Measurements from ENCODE around the gene GRHL1.

- TF ChIP-seq CTCF (IDR thresholded peaks at IDR 0.05) (no peak), POLR2A (IDR thresholded peaks at IDR 0.05) (no peak)
These were observed 48.2 kb downstream of the GRHL1 start for GRCh38 chr2:9999693-10000092.

All from vagina (tissue), 2 donors.